Keratinocyte (primary cell): ENCODE measurements around the gene MAOB.
"Not testable (repeated sequence)": the region's sequence is repeated elsewhere in the genome, so short reads cannot be mapped to it uniquely, and the experiment has no call there.

Source experiments
- CTCF ChIP-seq, 3 experiments: IDR thresholded peaks in 1 of 3; conservative IDR thresholded peaks in 1 of 3; optimal IDR thresholded peaks in 1 of 3; 2 replicates in 2 of 3; 3 replicates in 1 of 3; pipeline versions ENCODE3 to v1.5.1; 2011; ENCODE audit warnings: low read length in 3 of 3, mild to moderate bottlenecking in 3 of 3, moderate library complexity in 2 of 3, control low read depth in 1 of 3, inconsistent platforms in 1 of 3; ENCODE audit not compliant: insufficient read depth in 2 of 3; ENCODE audit errors: extremely low read depth in 1 of 3
- EZH2 ChIP-seq: IDR thresholded peaks from one replicate; pipeline ENCODE4 v1.6.1; 2012; ENCODE audit warnings: inconsistent platforms, mild to moderate bottlenecking, low read length, moderate library complexity

DNA sequence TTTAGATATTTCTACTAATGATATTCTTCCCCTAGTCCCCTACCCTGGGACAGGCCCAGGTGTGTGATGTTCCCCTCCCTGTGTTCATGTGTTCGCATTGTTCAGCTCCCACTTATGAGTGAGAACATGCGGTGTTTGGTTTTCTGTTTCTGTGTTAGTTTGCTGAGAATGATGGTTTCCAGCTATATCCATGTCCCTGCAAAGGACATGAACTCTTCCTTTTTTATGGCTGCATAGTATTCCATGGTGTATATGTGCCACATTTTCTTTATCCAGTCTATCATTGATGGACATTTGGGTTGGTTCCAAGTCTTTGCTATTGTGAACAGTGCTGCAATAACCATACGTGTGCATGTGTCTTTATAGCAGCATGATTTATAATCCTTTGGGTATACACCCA is 39.8 kb upstream of the MAOB start:
- not testable (repeated sequence) for TF ChIP-seq CTCF (optimal IDR thresholded peaks at IDR 0.05 in 1 of 3, IDR thresholded peaks at IDR 0.05 in 1 of 3, conservative IDR thresholded peaks at IDR 0.05 in 1 of 3; ENCODE audit: extremely low read depth in 1 of 3, insufficient read depth in 2 of 3, low read length in 3 of 3); EZH2
